HG02763 (cell line): ENCODE results near the gene GJB1.

Experiments used
- ATAC-seq: cut with Tn5 transposase; IDR thresholded peaks from one replicate; pipeline ENCODE4 v1.9.1; 2021; ENCODE audit warnings: mild to moderate bottlenecking, moderate library complexity; ENCODE audit not compliant: unreplicated experiment

GJB1 gene

GRCh38 chrX:71214604-71215337 lies 8.3 kb upstream of the GJB1 start:
- ATAC-seq = no peak

- no peak for ATAC-seq
Measured at GRCh38 chrX:71215338-71215912, 7.6 kb upstream of the GJB1 start.

- ATAC-seq = no peak
Measured at GRCh38 chrX:71216485-71216884, 6.5 kb upstream of the GJB1 start.

GRCh38 chrX:71217298-71217697 lies 5.7 kb upstream of the GJB1 start:
- ATAC-seq = no peak

GRCh38 chrX:71221145-71221544 lies 1.9 kb upstream of the GJB1 start:
- no peak for ATAC-seq

GRCh38 chrX:71224098-71224708 lies 1.2 kb downstream of the GJB1 start:
- no peak for ATAC-seq

GRCh38 chrX:71225009-71225408 lies 2.0 kb downstream of the GJB1 start:
- no peak for ATAC-seq

GRCh38 chrX:71225676-71226075 lies 2.7 kb downstream of the GJB1 start:
- ATAC-seq = no peak

GRCh38 chrX:71227370-71228062 lies 4.5 kb downstream of the GJB1 start:
- no peak for ATAC-seq

- no peak for ATAC-seq
Measured at GRCh38 chrX:71228063-71228642, 5.1 kb downstream of the GJB1 start.

GRCh38 chrX:71235482-71235881 lies 12.5 kb downstream of the GJB1 start:
- no peak for ATAC-seq

GRCh38 chrX:71236836-71237235 lies 13.8 kb downstream of the GJB1 start:
- no peak for ATAC-seq

- no peak for ATAC-seq
Measured at GRCh38 chrX:71239781-71240180, 16.8 kb downstream of the GJB1 start.

GRCh38 chrX:71241301-71241700 lies 18.3 kb downstream of the GJB1 start:
- ATAC-seq = no peak

GRCh38 chrX:71244359-71245128 lies 21.5 kb downstream of the GJB1 start:
- ATAC-seq = no peak

- ATAC-seq = no peak
Measured at GRCh38 chrX:71245159-71245558, 22.1 kb downstream of the GJB1 start.

GRCh38 chrX:71250841-71251240 lies 27.8 kb downstream of the GJB1 start:
- no peak for ATAC-seq

- ATAC-seq = no peak
Measured at GRCh38 chrX:71251466-71251973, 28.5 kb downstream of the GJB1 start.

GRCh38 chrX:71252221-71252620 lies 29.2 kb downstream of the GJB1 start:
- ATAC-seq = no peak
